ENCODE measurements around the gene TRMT1. TPM values are rescaled to one million over a fixed set of nuclear protein-coding genes. Genes with fewer than 3 reads are reported as not detected.

TRMT1 gene
- total RNA-seq, 1 experiment from 2014 or later: 106 TPM

DNA sequence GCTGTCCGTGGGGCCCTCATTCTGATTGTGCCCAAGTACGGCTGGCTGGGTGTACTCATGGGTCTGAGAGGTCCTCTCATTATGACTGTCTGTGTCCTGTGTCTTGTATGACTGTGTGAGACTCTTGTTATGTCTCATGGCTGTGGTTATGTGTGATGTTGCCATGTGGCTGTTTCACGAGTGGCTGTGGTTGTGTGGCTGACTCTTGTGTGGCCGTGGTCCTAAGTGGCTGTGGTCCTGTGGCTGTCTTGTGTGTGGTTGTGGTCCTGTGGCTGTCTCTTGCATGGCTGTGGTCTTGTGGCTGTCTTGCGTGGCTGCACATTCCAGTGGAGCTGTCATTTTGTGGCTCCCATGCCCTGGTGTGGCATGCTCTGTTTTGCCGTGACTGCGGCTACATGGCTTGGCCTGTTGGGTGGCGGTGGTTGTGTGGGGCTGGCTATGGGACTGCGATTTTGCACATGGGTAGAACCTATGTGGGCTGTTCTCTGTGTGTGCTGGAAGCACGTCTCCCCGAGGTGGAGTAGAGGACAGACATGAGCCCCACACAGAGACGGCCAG, 16.4 kb downstream of the TRMT1 start:
- TF ChIP-seq JUN (CRISPR knock-in tag; IDR thresholded peaks at IDR 0.05): no peak
- TF ChIP-seq, protein P1, sequence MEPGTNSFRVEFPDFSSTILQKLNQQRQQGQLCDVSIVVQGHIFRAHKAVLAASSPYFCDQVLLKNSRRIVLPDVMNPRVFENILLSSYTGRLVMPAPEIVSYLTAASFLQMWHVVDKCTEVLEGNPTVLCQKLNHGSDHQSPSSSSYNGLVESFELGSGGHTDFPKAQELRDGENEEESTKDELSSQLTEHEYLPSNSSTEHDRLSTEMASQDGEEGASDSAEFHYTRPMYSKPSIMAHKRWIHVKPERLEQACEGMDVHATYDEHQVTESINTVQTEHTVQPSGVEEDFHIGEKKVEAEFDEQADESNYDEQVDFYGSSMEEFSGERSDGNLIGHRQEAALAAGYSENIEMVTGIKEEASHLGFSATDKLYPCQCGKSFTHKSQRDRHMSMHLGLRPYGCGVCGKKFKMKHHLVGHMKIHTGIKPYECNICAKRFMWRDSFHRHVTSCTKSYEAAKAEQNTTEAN (CRISPR knock-in tag; IDR thresholded peaks at IDR 0.05): no peak
- TF ChIP-seq CREB1 (CRISPR knock-in tag; IDR thresholded peaks at IDR 0.05): 0 out of 2 replicates have a peak, but pooled peaks have one; percentile 22
- TF ChIP-seq, protein P2, sequence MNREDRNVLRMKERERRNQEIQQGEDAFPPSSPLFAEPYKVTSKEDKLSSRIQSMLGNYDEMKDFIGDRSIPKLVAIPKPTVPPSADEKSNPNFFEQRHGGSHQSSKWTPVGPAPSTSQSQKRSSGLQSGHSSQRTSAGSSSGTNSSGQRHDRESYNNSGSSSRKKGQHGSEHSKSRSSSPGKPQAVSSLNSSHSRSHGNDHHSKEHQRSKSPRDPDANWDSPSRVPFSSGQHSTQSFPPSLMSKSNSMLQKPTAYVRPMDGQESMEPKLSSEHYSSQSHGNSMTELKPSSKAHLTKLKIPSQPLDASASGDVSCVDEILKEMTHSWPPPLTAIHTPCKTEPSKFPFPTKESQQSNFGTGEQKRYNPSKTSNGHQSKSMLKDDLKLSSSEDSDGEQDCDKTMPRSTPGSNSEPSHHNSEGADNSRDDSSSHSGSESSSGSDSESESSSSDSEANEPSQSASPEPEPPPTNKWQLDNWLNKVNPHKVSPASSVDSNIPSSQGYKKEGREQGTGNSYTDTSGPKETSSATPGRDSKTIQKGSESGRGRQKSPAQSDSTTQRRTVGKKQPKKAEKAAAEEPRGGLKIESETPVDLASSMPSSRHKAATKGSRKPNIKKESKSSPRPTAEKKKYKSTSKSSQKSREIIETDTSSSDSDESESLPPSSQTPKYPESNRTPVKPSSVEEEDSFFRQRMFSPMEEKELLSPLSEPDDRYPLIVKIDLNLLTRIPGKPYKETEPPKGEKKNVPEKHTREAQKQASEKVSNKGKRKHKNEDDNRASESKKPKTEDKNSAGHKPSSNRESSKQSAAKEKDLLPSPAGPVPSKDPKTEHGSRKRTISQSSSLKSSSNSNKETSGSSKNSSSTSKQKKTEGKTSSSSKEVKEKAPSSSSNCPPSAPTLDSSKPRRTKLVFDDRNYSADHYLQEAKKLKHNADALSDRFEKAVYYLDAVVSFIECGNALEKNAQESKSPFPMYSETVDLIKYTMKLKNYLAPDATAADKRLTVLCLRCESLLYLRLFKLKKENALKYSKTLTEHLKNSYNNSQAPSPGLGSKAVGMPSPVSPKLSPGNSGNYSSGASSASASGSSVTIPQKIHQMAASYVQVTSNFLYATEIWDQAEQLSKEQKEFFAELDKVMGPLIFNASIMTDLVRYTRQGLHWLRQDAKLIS (CRISPR knock-in tag; IDR thresholded peaks at IDR 0.05; ENCODE audit: borderline replicate concordance): no peak
- TF ChIP-seq, protein P3, sequence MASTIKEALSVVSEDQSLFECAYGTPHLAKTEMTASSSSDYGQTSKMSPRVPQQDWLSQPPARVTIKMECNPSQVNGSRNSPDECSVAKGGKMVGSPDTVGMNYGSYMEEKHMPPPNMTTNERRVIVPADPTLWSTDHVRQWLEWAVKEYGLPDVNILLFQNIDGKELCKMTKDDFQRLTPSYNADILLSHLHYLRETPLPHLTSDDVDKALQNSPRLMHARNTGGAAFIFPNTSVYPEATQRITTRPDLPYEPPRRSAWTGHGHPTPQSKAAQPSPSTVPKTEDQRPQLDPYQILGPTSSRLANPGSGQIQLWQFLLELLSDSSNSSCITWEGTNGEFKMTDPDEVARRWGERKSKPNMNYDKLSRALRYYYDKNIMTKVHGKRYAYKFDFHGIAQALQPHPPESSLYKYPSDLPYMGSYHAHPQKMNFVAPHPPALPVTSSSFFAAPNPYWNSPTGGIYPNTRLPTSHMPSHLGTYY (CRISPR knock-in tag; IDR thresholded peaks at IDR 0.05): no peak
- no peak for TF ChIP-seq PRRX2 (CRISPR knock-in tag; IDR thresholded peaks at IDR 0.05)
- no peak for TF ChIP-seq EMX1 (CRISPR knock-in tag; IDR thresholded peaks at IDR 0.05)
- H3K4me3 Mint-ChIP-seq: peak overlapping the region; percentile 20; the same call in 1 of the 2 replicates
- CTCF ChIA-PET: interaction anchor here (0.9 to 3.9 kb wide), 10 partner anchors 8 to 135 kb away, joined by 3 to 36 read pairs (median 6); no protein-coding TSS in a partner anchor
- H3K36me3 Mint-ChIP-seq: no peaks in the 10 kb centered on the region
- no peak for DNase-seq (ENCODE audit: low spot score)
- H3K27me3 Mint-ChIP-seq (ENCODE audit: low read depth): peaks cover 69% of the 10 kb centered on the region
- H3K4me1 Mint-ChIP-seq: peaks cover 17% of the 10 kb centered on the region
- ATAC-seq: no peak
- POLR2A ChIA-PET: interaction anchor here (1.0 kb wide), 1 partner anchor 52 kb away, joined by 4 read pairs; no protein-coding TSS in a partner anchor
- H3K27ac Mint-ChIP-seq: no peak overlapping the region
- no peaks in the 10 kb centered on the region for H3K9me3 Mint-ChIP-seq

DNA sequence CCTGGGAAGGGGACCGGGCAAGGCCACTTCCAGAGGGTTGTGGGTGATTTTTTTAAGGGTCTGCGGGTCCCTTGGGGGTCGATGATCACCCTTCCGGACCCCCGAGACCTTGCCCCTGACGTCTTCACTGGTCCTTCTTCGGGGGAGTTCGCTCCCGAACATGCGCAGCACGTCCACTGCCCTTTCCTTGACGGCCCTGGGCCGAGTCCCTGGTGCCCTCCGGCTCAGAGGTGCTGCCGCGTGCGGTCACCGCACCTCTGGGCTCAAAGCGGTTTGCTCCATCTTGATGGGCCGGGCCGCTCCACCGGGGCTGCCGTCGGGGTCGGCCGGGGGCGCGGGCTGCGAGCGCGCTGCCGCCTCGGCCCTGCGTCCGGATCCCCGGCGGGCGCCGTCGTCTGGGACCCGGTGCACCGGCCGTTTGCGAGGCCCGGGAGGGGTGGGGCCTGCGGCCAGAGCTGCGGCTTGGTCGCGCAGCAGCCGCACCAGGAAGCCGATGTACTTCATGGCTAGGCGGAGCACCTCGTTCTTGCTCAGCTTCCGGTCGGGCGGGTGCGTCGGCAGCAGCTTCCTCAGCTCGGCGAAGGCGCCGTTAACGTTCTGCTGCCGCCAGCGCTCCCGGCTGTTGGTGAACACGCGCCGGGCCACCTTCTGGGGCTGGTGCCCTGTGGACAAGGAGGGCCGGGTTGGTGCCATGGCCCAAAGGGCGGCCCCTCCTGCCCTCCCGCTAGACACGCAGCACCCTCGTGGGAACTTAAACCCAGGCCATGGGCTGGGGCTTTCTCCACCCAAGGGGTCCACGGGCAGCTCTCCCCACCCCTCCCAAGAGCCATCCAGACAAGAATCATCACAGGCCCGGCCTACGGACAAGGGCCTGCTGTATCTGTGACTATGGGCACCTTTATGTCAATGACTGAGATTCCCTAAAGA, 17.2 kb downstream of the TRMT1 start:
- peak overlapping the region; percentile 57 for H3K4me3 Mint-ChIP-seq
- no peak for ATAC-seq
- TF ChIP-seq NFATC4 (CRISPR knock-in tag; IDR thresholded peaks at IDR 0.05): no peak
- TF ChIP-seq, protein P4, sequence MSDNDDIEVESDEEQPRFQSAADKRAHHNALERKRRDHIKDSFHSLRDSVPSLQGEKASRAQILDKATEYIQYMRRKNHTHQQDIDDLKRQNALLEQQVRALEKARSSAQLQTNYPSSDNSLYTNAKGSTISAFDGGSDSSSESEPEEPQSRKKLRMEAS (CRISPR knock-in tag; IDR thresholded peaks at IDR 0.05): peak; percentile 70; the same call in 1 of the 2 replicates
- no peak for TF ChIP-seq ZNF416 (CRISPR knock-in tag; IDR thresholded peaks at IDR 0.05)
- no peak for TF ChIP-seq CREM (CRISPR knock-in tag; IDR thresholded peaks at IDR 0.05)
- TF ChIP-seq ATF1 (CRISPR knock-in tag; IDR thresholded peaks at IDR 0.05): no peak
- no peak for TF ChIP-seq ZNF263 (CRISPR knock-in tag; IDR thresholded peaks at IDR 0.05; ENCODE audit: low read depth)
- no peak overlapping the region for H3K27ac Mint-ChIP-seq
- H3K4me1 Mint-ChIP-seq: peaks cover 23% of the 10 kb centered on the region
- H3K9me3 Mint-ChIP-seq: no peaks in the 10 kb centered on the region
- ChIA-PET CTCF (interaction anchor here (0.5 to 3.9 kb wide), 10 partner anchors 38 to 217 kb away, joined by 3 to 36 read pairs (median 4); partner anchors contain the start of genes IER2 and STX10), POLR2A (interaction anchor here (0.6 to 0.7 kb wide), 2 partner anchors 15 to 51 kb away, joined by 3 read pairs; partner anchors contain the start of genes IER2 and STX10)
- peaks cover 77% of the 10 kb centered on the region for H3K27me3 Mint-ChIP-seq (ENCODE audit: low read depth)
- DNase-seq (ENCODE audit: low spot score): peak; percentile 69
- no peaks in the 10 kb centered on the region for H3K36me3 Mint-ChIP-seq

Data from WTC11 (cell line).